GM19452 (cell line): ENCODE results near the gene TP53TG3.
"Not testable (repeated sequence)": the region's sequence is repeated elsewhere in the genome, so short reads cannot be mapped to it uniquely, and the experiment has no call there.

Experiments
- ATAC-seq: cut with Tn5 transposase; IDR thresholded peaks from one replicate; pipeline ENCODE4 v1.9.1; 2021; ENCODE audit not compliant: unreplicated experiment

TP53TG3 gene, protein sequence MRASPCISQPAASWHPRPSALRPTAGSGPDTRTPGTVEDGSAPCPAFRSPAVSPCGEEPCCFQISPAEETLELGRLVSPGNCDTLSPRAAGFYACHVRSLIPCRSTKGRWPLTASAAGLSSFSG

DNA sequence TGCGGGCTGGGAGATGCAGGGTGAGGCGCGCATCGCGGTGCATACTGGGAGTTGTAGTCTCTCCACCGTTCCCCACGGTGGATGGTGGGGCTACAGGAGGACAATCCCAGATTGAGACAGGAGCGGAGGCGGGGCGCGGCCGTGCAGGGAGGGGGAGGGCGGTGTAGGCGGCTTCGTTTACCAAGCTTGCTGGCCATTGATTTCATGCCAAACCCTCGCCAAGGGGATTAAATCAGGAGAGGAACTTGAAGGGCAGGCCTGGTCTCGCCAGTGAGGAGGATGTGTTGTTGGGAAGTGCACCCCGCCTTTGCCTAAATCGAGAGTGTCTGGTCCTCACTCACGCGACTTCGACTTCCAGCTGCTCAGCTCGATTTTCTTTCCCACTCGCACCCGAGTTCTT lies at the start of gene TP53TG3:
Gene TP53TG3, minus strand, starts transcription at position 101 of the 400 bp plus-strand sequence. Its CDS starts 68 bp downstream, at position 33.
- ATAC-seq = not testable (repeated sequence)

DNA sequence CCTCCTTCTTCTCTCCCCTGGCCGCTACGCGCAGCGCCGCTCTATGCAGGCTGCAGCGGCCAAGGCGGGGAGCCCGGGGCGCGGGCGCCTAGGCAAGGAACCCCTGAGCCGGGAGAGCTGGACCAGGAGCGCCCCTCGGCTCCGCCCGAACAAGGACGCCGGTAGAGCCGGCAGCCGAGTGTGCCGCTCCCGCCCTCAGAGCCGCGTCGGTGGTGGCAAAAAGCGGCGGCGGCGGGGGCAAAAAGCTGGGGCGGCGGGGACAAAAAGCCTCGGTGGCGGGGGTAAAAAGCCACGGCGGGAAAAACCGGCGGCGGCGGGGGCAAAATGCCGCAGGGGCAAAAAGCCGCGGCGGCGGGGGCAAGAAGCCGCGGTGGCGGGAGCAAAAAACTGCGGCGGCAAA lies 25.1 kb downstream of the TP53TG3 start:
- ATAC-seq = not testable (repeated sequence)

DNA sequence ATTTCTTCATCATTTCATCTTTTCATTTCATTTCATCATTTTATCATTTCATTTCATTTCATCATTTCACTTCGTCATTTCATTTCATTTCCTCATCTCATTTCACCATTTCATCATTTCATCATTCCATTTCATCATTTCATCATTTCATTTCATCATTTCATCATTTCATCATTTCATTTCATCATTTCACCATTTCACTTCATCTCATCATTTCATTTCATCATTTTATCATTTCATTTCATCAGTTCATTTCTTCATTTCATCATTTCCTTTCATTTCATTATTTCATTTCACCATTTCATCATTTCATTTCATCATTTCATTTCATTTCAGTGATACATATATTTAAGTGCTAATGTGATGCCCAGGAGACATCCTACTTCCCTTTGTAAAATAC lies 28.4 kb downstream of the TP53TG3 start:
- ATAC-seq = not testable (repeated sequence)

DNA sequence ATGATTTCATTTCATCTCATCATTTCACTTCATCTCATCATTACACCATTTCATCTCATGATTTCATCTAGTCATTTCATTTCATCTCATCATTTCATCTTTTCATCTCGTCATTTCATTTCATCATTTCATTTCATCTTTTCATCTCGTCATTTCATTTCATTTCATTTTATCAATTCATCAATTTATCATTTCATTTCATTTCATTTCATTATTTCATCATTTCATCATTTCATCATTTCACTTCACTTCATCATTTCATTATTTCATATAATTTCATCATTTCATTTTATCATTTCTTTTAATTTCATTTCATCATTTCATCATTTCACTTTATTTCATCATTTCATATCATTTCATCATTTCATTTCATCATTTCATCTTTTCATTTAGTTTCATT lies 29.2 kb downstream of the TP53TG3 start:
- ATAC-seq = not testable (repeated sequence)

DNA sequence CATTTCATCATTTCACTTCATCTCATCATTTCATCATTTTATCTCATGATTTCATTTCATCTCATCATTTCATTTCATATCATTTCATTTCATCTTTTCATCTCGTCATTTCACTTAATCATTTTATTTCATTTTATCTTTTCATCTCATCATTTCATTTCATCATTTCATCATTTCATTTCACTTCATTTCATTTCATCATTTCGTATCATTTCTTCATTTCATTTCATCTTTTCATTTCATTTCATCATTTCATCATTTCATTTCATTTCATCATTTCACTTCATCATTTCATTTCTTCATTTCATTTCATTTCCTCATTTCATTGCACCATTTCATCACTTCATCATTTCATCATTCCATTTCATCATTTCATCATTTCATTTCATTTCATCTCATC lies 29.8 kb downstream of the TP53TG3 start:
- ATAC-seq = not testable (repeated sequence)

DNA sequence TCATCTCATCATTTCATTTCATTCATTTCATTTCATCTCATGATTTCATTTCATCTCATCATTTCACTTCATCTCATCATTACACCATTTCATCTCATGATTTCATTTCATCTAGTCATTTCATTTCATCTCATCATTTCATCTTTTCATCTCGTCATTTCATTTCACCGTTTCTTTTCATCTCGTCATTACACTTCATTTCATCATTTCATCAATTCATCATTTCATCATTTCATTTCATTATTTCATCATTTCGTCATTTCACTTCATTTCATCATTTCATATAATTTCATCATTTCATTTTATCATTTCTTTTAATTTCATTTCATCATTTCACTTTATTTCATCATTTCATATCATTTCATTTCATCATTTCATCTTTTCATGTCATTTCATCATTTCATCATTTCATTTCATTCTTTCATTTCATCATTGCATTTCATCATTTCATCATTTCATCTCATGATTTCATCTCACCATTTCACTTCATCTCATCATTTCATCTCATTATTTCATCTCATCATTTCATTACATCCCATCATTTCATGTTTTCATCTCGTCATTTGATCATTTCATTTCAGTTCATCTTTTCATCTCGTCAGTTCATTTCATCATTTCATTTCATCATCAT lies 30.6 kb downstream of the TP53TG3 start:
- ATAC-seq = not testable (repeated sequence)

DNA sequence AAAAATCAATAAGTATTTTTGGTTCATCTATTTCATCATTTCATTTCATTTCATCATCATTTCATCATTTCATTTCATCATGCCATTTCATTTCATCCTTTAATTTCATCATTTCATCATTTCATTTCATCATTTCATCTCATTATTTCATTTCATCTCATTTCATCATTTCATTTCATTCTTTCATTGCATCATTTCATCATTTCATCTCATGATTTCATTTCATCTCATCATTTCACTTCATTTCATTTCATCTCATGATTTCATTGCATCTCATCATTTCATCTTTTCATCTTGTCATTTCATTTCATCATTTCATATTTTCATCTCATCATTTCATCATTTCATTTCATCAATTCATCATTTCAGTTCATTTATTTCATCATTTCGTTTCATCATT lies 31.2 kb downstream of the TP53TG3 start:
- ATAC-seq = not testable (repeated sequence)

DNA sequence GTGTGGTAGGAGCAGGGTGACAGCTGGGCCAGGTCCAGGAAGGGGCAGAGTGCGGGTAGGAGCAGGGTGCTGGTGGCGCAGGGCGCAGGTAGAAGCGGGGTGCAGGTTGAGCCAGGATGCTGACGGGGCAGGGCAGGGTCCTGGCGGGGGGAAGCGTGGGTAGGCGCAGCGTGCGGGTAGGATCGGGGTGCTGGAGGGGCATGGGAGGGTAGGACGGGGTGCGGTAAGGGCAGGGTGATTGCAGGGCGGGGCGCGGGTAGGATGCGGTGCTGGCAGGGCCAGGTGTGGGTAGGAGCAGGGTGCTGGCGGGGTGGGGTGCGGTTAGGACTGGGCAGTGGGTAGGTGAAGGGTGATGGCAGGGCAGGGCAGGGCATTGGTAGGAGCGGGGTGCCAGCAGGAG lies 38.4 kb downstream of the TP53TG3 start:
- not testable (repeated sequence) for ATAC-seq

DNA sequence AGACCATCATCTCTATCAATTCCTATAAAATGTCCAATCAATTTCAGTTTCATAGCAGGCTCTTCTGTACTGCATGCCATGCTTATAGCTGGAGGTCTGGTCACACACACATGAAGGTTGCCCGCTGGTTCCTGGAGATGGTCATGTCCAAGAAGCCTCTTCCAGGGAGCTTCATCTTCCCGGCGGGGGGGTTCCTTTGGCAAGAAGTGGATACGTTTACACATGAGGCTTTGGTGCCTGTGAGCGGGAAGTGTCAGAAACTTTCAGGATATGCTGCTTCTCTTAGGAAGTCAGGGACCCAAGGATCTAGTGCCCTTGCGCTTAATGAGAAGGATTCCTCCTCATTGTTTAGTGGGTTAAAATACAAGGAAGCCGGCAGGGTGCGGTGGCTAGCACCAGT lies 43.9 kb downstream of the TP53TG3 start:
- not testable (repeated sequence) for ATAC-seq
